WTC11 (cell line): ENCODE data around the gene BCAS1. TPM values are rescaled to one million over a fixed set of nuclear protein-coding genes. Genes with fewer than 3 reads are reported as not detected.

ENCODE experiments used
- ATAC-seq: fragments of 200-7000 bp; cut with Tn5 transposase; 2 replicates; pipeline ENCODE4 v1.10.0; 2021; ENCODE audit warnings: mild to moderate bottlenecking, moderate library complexity
- CTCF ChIA-PET: fragments of 300-600 bp; sonication (Branson Sonifier 250); formaldehyde crosslinking; loops from one replicate; lab custom pipeline; 2021; ENCODE audit warnings: antibody characterized with exemption; lab: Charles Lee
- POLR2A ChIA-PET: fragments of 350-600 bp; sonication (Branson Sonifier 250); formaldehyde crosslinking; loops from one replicate; lab custom pipeline; 2021; ENCODE audit warnings: antibody characterized with exemption; lab: Charles Lee
- DNase-seq: peaks from one replicate; pipeline ENCODE4 v3.0.0; 2021; ENCODE audit warnings: low spot score
- H3K27ac Mint-ChIP-seq: 2 replicates; pipeline ENCODE4 v1.8.0; 2021; ENCODE audit warnings: mixed read lengths
- H3K27me3 Mint-ChIP-seq: 2 replicates; pipeline ENCODE4 v1.8.0; 2021; ENCODE audit warnings: low read depth, mild to moderate bottlenecking, moderate library complexity, mixed read lengths
- H3K36me3 Mint-ChIP-seq: 2 replicates; pipeline ENCODE4 v1.8.0; 2021; ENCODE audit warnings: mixed read lengths
- H3K4me1 Mint-ChIP-seq: 2 replicates; pipeline ENCODE4 v1.8.0; 2022; ENCODE audit warnings: mixed read lengths
- H3K4me3 Mint-ChIP-seq: 2 replicates; pipeline ENCODE4 v1.8.0; 2021; ENCODE audit warnings: mild to moderate bottlenecking, moderate library complexity, mixed read lengths
- H3K9me3 Mint-ChIP-seq: 2 replicates; pipeline ENCODE4 v1.8.0; 2021; ENCODE audit warnings: mixed read lengths
- AR ChIP-seq: fragments of 250-450 bp; sonication (Bioruptor Pico); IDR thresholded peaks from 2 replicates; pipeline ENCODE4 v1.9.0; 2021; ENCODE audit warnings: mild to moderate bottlenecking
- ATF1 ChIP-seq: sonication (generic); formaldehyde crosslinking; IDR thresholded peaks from 2 replicates; pipeline ENCODE4 v1.8.1; 2023; ENCODE audit warnings: mild to moderate bottlenecking, moderate library complexity, missing genetic modification reagents
- CBFB ChIP-seq: sonication (generic); formaldehyde crosslinking; IDR thresholded peaks from 2 replicates; pipeline ENCODE4 v1.8.1; 2022; ENCODE audit warnings: mild to moderate bottlenecking, low read depth, missing genetic modification reagents
- E2F1 ChIP-seq: sonication (generic); formaldehyde crosslinking; IDR thresholded peaks from 2 replicates; pipeline ENCODE4 v1.8.0; 2022; ENCODE audit warnings: mild to moderate bottlenecking, missing genetic modification reagents
- FOXJ3 ChIP-seq: sonication (generic); formaldehyde crosslinking; IDR thresholded peaks from 2 replicates; pipeline ENCODE4 v1.9.0; 2021; ENCODE audit warnings: missing genetic modification reagents, mild to moderate bottlenecking, borderline replicate concordance
- GTF2I ChIP-seq: fragments of 250-450 bp; sonication (Bioruptor Pico); conservative IDR thresholded peaks from 2 replicates; pipeline ENCODE4 v1.4.0; 2021; ENCODE audit warnings: mild to moderate bottlenecking
- JUN ChIP-seq: sonication (generic); formaldehyde crosslinking; IDR thresholded peaks from 2 replicates; pipeline ENCODE4 v1.8.0; 2023; ENCODE audit warnings: mild to moderate bottlenecking, missing genetic modification reagents
- MXD4 ChIP-seq: fragments of 250-450 bp; sonication (Bioruptor Pico); IDR thresholded peaks from 2 replicates; pipeline ENCODE4 v1.8.0; 2021; ENCODE audit warnings: mild to moderate bottlenecking, moderate library complexity, borderline replicate concordance
- NR1H2 ChIP-seq: sonication (generic); formaldehyde crosslinking; IDR thresholded peaks from 2 replicates; pipeline ENCODE4 v1.9.0; 2021; ENCODE audit warnings: mild to moderate bottlenecking, moderate library complexity, missing genetic modification reagents
- PRRX2 ChIP-seq: fragments of 250-450 bp; sonication (Bioruptor Pico); IDR thresholded peaks from 2 replicates; pipeline ENCODE4 v1.8.0; 2021; ENCODE audit warnings: mild to moderate bottlenecking
- RORB ChIP-seq: fragments of 250-450 bp; sonication (Bioruptor Pico); IDR thresholded peaks from 2 replicates; pipeline ENCODE4 v1.9.0; 2021; ENCODE audit warnings: mild to moderate bottlenecking
- SMAD3 ChIP-seq: sonication (generic); formaldehyde crosslinking; IDR thresholded peaks from 2 replicates; pipeline ENCODE4 v1.8.0; 2022; ENCODE audit warnings: missing genetic modification reagents, mild to moderate bottlenecking, borderline replicate concordance
- STAT6 ChIP-seq: sonication (generic); formaldehyde crosslinking; conservative IDR thresholded peaks from 2 replicates; pipeline ENCODE4 v1.8.1; 2023; ENCODE audit warnings: mild to moderate bottlenecking, low read depth, missing genetic modification reagents, moderate library complexity
- TEAD1 ChIP-seq: sonication (generic); formaldehyde crosslinking; IDR thresholded peaks from 2 replicates; pipeline ENCODE4 v1.8.0; 2022; ENCODE audit warnings: mild to moderate bottlenecking, missing genetic modification reagents
- USF2 ChIP-seq: sonication (generic); formaldehyde crosslinking; IDR thresholded peaks from 2 replicates; pipeline ENCODE4 v1.8.1; 2023; ENCODE audit warnings: mild to moderate bottlenecking, missing genetic modification reagents, moderate library complexity
- ZNF232 ChIP-seq: sonication (generic); formaldehyde crosslinking; IDR thresholded peaks from 2 replicates; pipeline ENCODE4 v1.8.0; 2022; ENCODE audit warnings: mild to moderate bottlenecking, missing genetic modification reagents
- ZNF396 ChIP-seq: fragments of 250-450 bp; sonication (Bioruptor Pico); IDR thresholded peaks from 2 replicates; pipeline ENCODE4 v1.8.0; 2021; ENCODE audit warnings: mild to moderate bottlenecking, moderate library complexity, borderline replicate concordance
- ZNF423 ChIP-seq: fragments of 250-450 bp; sonication (Bioruptor Pico); IDR thresholded peaks from 2 replicates; pipeline ENCODE4 v2.1.2; 2022; ENCODE audit warnings: mild to moderate bottlenecking, moderate library complexity
- ZNF512 ChIP-seq: sonication (generic); formaldehyde crosslinking; IDR thresholded peaks from 2 replicates; pipeline ENCODE4 v1.8.1; 2022; ENCODE audit warnings: missing genetic modification reagents, borderline replicate concordance
- ZNF671 ChIP-seq: fragments of 250-450 bp; sonication (Bioruptor Pico); IDR thresholded peaks from 2 replicates; pipeline ENCODE4 v1.8.0; 2021; ENCODE audit warnings: mild to moderate bottlenecking
- total RNA-seq: library from RNA; stranded (reverse); gene quantifications from 3 replicates; pipeline ENCODE4 v1.2.3, GENCODE V29; 2021

The BCAS1 gene
- total RNA-seq, 1 experiment from 2014 or later: 0.11 TPM

GRCh38 chr20:54040531-54040930 is 29.9 kb downstream of the BCAS1 start:
- no peaks in the 10 kb centered on the region for H3K4me1 Mint-ChIP-seq
- DNase-seq: no peak
- no peak overlapping the region for H3K27ac Mint-ChIP-seq
- CTCF ChIA-PET: no interaction called here
- no peak for TF ChIP-seq AR
- TF ChIP-seq MXD4 (CRISPR knock-in tag): no peak
- TF ChIP-seq FOXJ3 (CRISPR knock-in tag): no peak
- TF ChIP-seq ZNF512 (CRISPR knock-in tag): no peak
- TF ChIP-seq USF2: no peak
- TF ChIP-seq ZNF396 (CRISPR knock-in tag): no peak
- TF ChIP-seq ATF1: no peak
- no peak for TF ChIP-seq ZNF423
- TF ChIP-seq, all 79 proteins: peak for 0
- Mint-ChIP-seq H3K36me3 (no peaks in the 10 kb centered on the region), H3K9me3 (peaks cover 6% of the 10 kb centered on the region), H3K4me3 (no peak overlapping the region), H3K27me3 (no peaks in the 10 kb centered on the region)
- POLR2A ChIA-PET: no interaction called here
- ATAC-seq: no peak

GRCh38 chr20:54038961-54039360 is 31.4 kb downstream of the BCAS1 start:
- ChIA-PET POLR2A (no interaction called here), CTCF (no interaction called here)
- no peak for DNase-seq
- Mint-ChIP-seq H3K4me1 (no peaks in the 10 kb centered on the region), H3K9me3 (no peaks in the 10 kb centered on the region), H3K27me3 (no peaks in the 10 kb centered on the region), H3K4me3 (no peak overlapping the region), H3K36me3 (no peaks in the 10 kb centered on the region), H3K27ac (no peak overlapping the region)
- no peak for ATAC-seq
- TF ChIP-seq ZNF232 (CRISPR knock-in tag) (no peak), RORB (CRISPR knock-in tag) (no peak), JUN (no peak), MXD4 (CRISPR knock-in tag) (no peak), ZNF671 (CRISPR knock-in tag) (no peak), STAT6 (CRISPR knock-in tag) (no peak), CBFB (CRISPR knock-in tag) (no peak), NR1H2 (CRISPR knock-in tag) (no peak), SMAD3 (CRISPR knock-in tag) (no peak), E2F1 (no peak), GTF2I (CRISPR knock-in tag) (no peak), PRRX2 (CRISPR knock-in tag) (no peak), TEAD1 (CRISPR knock-in tag) (no peak)
